GM23338 (cell line): ENCODE data around the gene IKZF1. TPM values are rescaled to one million over a fixed set of nuclear protein-coding genes. Genes with fewer than 3 reads are reported as not detected.

Experiments used
- ATAC-seq: fragments of 200-7000 bp; cut with Tn5 transposase; 3 replicates; pipeline ENCODE4 v1.9.1; 2020
- DNase-seq: peaks from one replicate; pipeline ENCODE4 v3.0.0-alpha.2; 2015; ENCODE audit warnings: low spot score
- H2AFZ ChIP-seq: fragments of 200-600 bp; sonication (generic); 2 replicates; pipeline ENCODE4 v1.8.0; 2016; ENCODE audit warnings: antibody characterized with exemption, mild to moderate bottlenecking, moderate library complexity
- H3F3A ChIP-seq: fragments of 200-600 bp; sonication (generic); replicated peaks from 2 replicates; pipeline ENCODE4 v1.8.0; 2017; ENCODE audit warnings: antibody characterized with exemption, mixed run types, low read depth
- H3K27ac ChIP-seq: fragments of 200-600 bp; sonication (generic); 2 replicates; pipeline ENCODE4 v1.6.1; 2016; ENCODE audit warnings: low read depth
- H3K27me3 ChIP-seq: fragments of 200-600 bp; sonication (generic); 2 replicates; pipeline ENCODE4 v1.8.0; 2016; ENCODE audit warnings: mild to moderate bottlenecking, mixed run types, moderate library complexity; ENCODE audit not compliant: insufficient read depth
- H3K36me3 ChIP-seq: fragments of 200-600 bp; sonication (generic); 2 replicates; pipeline ENCODE4 v1.8.0; 2016; ENCODE audit warnings: mild to moderate bottlenecking; ENCODE audit not compliant: insufficient read depth
- H3K4me1 ChIP-seq: fragments of 200-600 bp; sonication (generic); 2 replicates; pipeline ENCODE4 v1.8.0; 2016; ENCODE audit warnings: mild to moderate bottlenecking, moderate library complexity; ENCODE audit not compliant: insufficient read depth
- H3K4me2 ChIP-seq: fragments of 200-600 bp; sonication (generic); 2 replicates; pipeline ENCODE4 v1.7.1; 2017; ENCODE audit warnings: mixed run types
- H3K4me3 ChIP-seq: fragments of 200-600 bp; sonication (generic); 2 replicates; pipeline ENCODE4 v1.6.1; 2016; ENCODE audit warnings: mixed run types
- H3K79me2 ChIP-seq: fragments of 200-600 bp; sonication (generic); replicated peaks from 2 replicates; pipeline ENCODE4 v1.8.0; 2017; ENCODE audit warnings: mild to moderate bottlenecking; ENCODE audit not compliant: insufficient read depth
- H3K9me2 ChIP-seq: fragments of 200-600 bp; sonication (generic); 2 replicates; pipeline ENCODE4 v1.8.0; 2017; ENCODE audit not compliant: insufficient read depth
- H4K20me1 ChIP-seq: fragments of 200-600 bp; sonication (generic); replicated peaks from 2 replicates; pipeline ENCODE4 v1.8.0; 2017; ENCODE audit warnings: mild to moderate bottlenecking; ENCODE audit not compliant: insufficient read depth
- H3K27ac Mint-ChIP-seq: 2 replicates; pipeline ENCODE4 v1.8.0; 2020; ENCODE audit warnings: inconsistent platforms, mild to moderate bottlenecking, moderate library complexity, mixed read lengths
- H3K27me3 Mint-ChIP-seq: 3 replicates; pipeline ENCODE4 v1.8.0; 2022; ENCODE audit warnings: low read depth, mild to moderate bottlenecking, moderate library complexity, mixed read lengths, inconsistent platforms; ENCODE audit not compliant: insufficient read depth, poor library complexity
- H3K36me3 Mint-ChIP-seq: 3 replicates; pipeline ENCODE4 v1.8.0; 2021; ENCODE audit warnings: low read depth, mild to moderate bottlenecking, inconsistent platforms, moderate library complexity, mixed read lengths
- H3K4me1 Mint-ChIP-seq: 3 replicates; pipeline ENCODE4 v1.8.0; 2020; ENCODE audit warnings: mild to moderate bottlenecking, inconsistent platforms, mixed read lengths
- H3K4me3 Mint-ChIP-seq: 3 replicates; pipeline ENCODE4 v1.8.0; 2021; ENCODE audit warnings: moderate library complexity, mild to moderate bottlenecking, inconsistent platforms, mixed read lengths
- H3K9me3 Mint-ChIP-seq: 3 replicates; pipeline ENCODE4 v1.8.0; 2020; ENCODE audit warnings: moderate library complexity, mild to moderate bottlenecking, inconsistent platforms, mixed read lengths
- CREB1 ChIP-seq: fragments of 250-450 bp; sonication (Bioruptor Pico); IDR thresholded peaks from 2 replicates; pipeline ENCODE4 v1.5.0; 2020; ENCODE audit warnings: low read depth, mild to moderate bottlenecking, moderate library complexity
- CTCF ChIP-seq, 2 experiments: fragments of 200-600 bp in 1 of 2; sonication (generic) in 1 of 2; conservative IDR thresholded peaks; 2 replicates each; pipeline versions ENCODE4 v1.5.1 to v1.6.1; 2016 to 2017; ENCODE audit warnings: antibody characterized with exemption in 2 of 2, low read depth in 2 of 2, mild to moderate bottlenecking in 2 of 2, moderate library complexity in 1 of 2
- ETS1 ChIP-seq: IDR thresholded peaks from 2 replicates; pipeline ENCODE4 v1.6.1; 2016; ENCODE audit warnings: antibody characterized with exemption
- EZH2 ChIP-seq: fragments of 200-600 bp; sonication (generic); IDR thresholded peaks from one replicate; pipeline ENCODE4 v1.8.0; 2017; ENCODE audit warnings: antibody characterized with exemption, mild to moderate bottlenecking, low read depth; ENCODE audit not compliant: unreplicated experiment
- EZH2phosphoT487 ChIP-seq: fragments of 200-600 bp; sonication (generic); IDR thresholded peaks from one replicate; pipeline ENCODE4 v1.8.1; 2018; ENCODE audit warnings: antibody characterized with exemption; ENCODE audit not compliant: unreplicated experiment
- JUNB ChIP-seq: IDR thresholded peaks from one replicate; pipeline ENCODE4 v1.6.1; 2016; ENCODE audit warnings: antibody characterized with exemption; ENCODE audit not compliant: unreplicated experiment
- NANOG ChIP-seq: IDR thresholded peaks from 2 replicates; pipeline ENCODE4 v1.6.1; 2016; ENCODE audit warnings: antibody characterized with exemption, borderline replicate concordance
- POLR2AphosphoS5 ChIP-seq: IDR thresholded peaks from 2 replicates; pipeline ENCODE4 v1.6.1; 2016; ENCODE audit warnings: antibody characterized with exemption, low read depth
- REST ChIP-seq: IDR thresholded peaks from one replicate; pipeline ENCODE4 v1.6.1; 2018; ENCODE audit warnings: antibody characterized with exemption; ENCODE audit not compliant: unreplicated experiment
- STAT1 ChIP-seq: IDR thresholded peaks from one replicate; pipeline ENCODE4 v1.6.1; 2016; ENCODE audit warnings: antibody characterized with exemption; ENCODE audit not compliant: unreplicated experiment
- ZNF114 ChIP-seq: fragments of 250-450 bp; sonication (Bioruptor Pico); IDR thresholded peaks from 2 replicates; pipeline ENCODE4 v1.5.0; 2020; ENCODE audit warnings: mild to moderate bottlenecking, moderate library complexity
- ZNF331 ChIP-seq: fragments of 250-450 bp; sonication (Bioruptor Pico); IDR thresholded peaks from 2 replicates; pipeline ENCODE4 v1.5.0; 2020; ENCODE audit warnings: low read depth, mild to moderate bottlenecking, moderate library complexity
- ZNF462 ChIP-seq: fragments of 250-450 bp; sonication (Bioruptor Pico); IDR thresholded peaks from 2 replicates; pipeline ENCODE4 v1.5.0; 2020; ENCODE audit warnings: mild to moderate bottlenecking, moderate library complexity
- polyA plus RNA-seq: library from polyadenylated mRNA; unstranded; fragments of >200 nt; fragmentation: Nextera tagmentation; extraction: Ambion mirVana; gene quantifications from 2 replicates; pipeline ENCODE4 v1.2.1, GENCODE V29; 2016
- total RNA-seq: library from RNA; depleted of rRNA; stranded (reverse); fragments of >200 nt; shearing (Covaris generic); gene quantifications from 2 replicates; pipeline ENCODE4 v1.2.3, GENCODE V29; 2014

The IKZF1 gene
- total and polyA plus RNA-seq, 2 experiments from 2014 or later = 0.57 to 1.8 TPM

GRCh38 chr7:50359995-50360925 lies 55.7 kb downstream of the IKZF1 start:
- Mint-ChIP-seq H3K4me1 (peaks cover 11% of the 10 kb centered on the region), H3K9me3 (no peaks in the 10 kb centered on the region; the same call in 2 of the 3 replicates), H3K27ac (peak overlapping the region; percentile 49; the same call in 1 of the 2 replicates), H3K4me3 (no peak overlapping the region), H3K27me3 (peaks cover 10% of the 10 kb centered on the region), H3K36me3 (no peaks in the 10 kb centered on the region)
- peaks cover 9% of the 10 kb centered on the region for H3K9me2 ChIP-seq
- no peaks in the 10 kb centered on the region for H3K79me2 ChIP-seq
- H3K27me3 ChIP-seq = no peaks in the 10 kb centered on the region
- DNase-seq = no peak
- H3K36me3 ChIP-seq = no peaks in the 10 kb centered on the region
- H3K4me1 ChIP-seq = no peaks in the 10 kb centered on the region
- peak overlapping the region; percentile 52; the same call in 1 of the 2 replicates for H2AFZ ChIP-seq
- H3K27ac ChIP-seq = no peak overlapping the region
- no peak for ATAC-seq
- H4K20me1 ChIP-seq = no peaks in the 10 kb centered on the region
- no peaks in the 10 kb centered on the region for H3F3A ChIP-seq
- no peak overlapping the region for H3K4me3 ChIP-seq
- TF ChIP-seq CTCF (conservative IDR thresholded peaks at IDR 0.05; ENCODE audit: low read depth in 2 of 2) (no peak), EZH2 (no peak), POLR2AphosphoS5 (no peak), CREB1 (CRISPR knock-in tag) (no peak), JUNB (no peak), STAT1 (no peak), REST (no peak), ETS1 (no peak), NANOG (no peak), ZNF114 (CRISPR knock-in tag) (no peak), EZH2phosphoT487 (no peak), ZNF462 (CRISPR knock-in tag) (no peak), ZNF331 (CRISPR knock-in tag) (no peak)
- H3K4me2 ChIP-seq = no peak overlapping the region
